ENCODE data around the gene CLEC7A.

GRCh38 chr12:10102322-10102721, 27.7 kb downstream of the CLEC7A start:
- TF ChIP-seq CTCF (conservative IDR thresholded peaks at IDR 0.05; ENCODE audit: low read depth, low read length) (no peak), EZH2 (IDR thresholded peaks at IDR 0.05; ENCODE audit: low read length, unreplicated experiment) (no peak), EZH2phosphoT487 (IDR thresholded peaks at IDR 0.05; ENCODE audit: borderline replicate concordance, low read length) (no peak)

Measured in PC-3 (cell line).